Measurements from ENCODE around the gene CENPN.

The CENPN gene

DNA sequence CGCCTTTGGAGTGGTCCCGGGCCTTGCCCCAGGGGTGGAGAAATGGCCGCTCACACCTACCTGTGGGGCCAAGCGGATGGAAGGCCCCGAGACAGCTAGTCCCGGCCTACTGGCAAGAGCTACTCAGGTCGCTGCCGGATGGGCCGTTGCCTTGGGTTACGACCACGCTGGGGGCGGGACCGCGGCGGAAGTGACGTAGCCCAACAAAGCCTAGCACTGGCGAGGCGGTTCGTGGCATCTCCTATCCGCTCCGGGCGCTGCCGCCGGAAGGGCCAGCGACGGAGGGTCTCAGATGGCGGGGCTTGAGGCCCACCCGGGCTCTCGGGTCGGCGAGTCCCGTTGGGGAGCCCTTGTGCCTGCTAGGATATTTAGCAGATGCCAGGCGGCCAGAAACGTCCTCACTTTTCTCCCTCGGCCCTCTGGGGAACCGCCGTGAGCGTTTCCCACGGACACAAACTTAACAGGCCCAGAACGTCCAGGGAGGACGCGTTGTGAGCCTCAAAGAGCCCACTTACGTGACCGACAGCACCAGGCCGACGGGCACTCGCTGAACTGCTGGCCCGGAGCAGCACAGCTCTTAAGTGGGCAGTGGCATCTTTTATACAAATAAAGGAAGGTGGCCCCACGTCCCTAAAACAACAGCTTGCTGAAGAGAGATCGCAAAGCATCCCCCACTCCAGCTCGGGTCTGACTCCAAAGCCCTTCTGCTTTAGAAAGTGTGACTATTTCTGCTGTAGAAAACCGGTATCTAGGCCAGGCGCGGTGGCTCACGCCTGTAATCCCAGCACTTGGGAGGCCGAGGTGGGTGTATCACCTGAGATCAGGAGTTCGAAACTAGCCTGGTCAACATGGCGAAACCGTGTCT lies 70.3 kb downstream of the CENPN start, which contains the start of gene C16orf46:
Gene C16orf46 (minus strand): TSS at position 163 of the 865 bp plus-strand sequence. CDS start 13,283 bp downstream, outside the sequence.
- H3K36me3 ChIP-seq (ENCODE audit: insufficient read depth, low read length) = peaks cover 9% of the 10 kb centered on the region; the same call in 1 of the 2 replicates
- no peaks in the 10 kb centered on the region for H3K9me3 ChIP-seq (ENCODE audit: low read length)
- no peak for TF ChIP-seq EZH2 (IDR thresholded peaks at IDR 0.05; ENCODE audit: borderline replicate concordance, low read length)
- H3K4me3 ChIP-seq (ENCODE audit: low read depth, low read length, poor library complexity, severe bottlenecking) = peak within 1 kb of the TSS; percentile 71
- no peaks in the 10 kb centered on the region for H3K9me2 ChIP-seq (ENCODE audit: low read depth, low read length)
- no peaks in the 10 kb centered on the region for H3K27me3 ChIP-seq (ENCODE audit: insufficient read depth, low read length)
- no peaks in the 10 kb centered on the region for H3K79me2 ChIP-seq (ENCODE audit: insufficient read depth, low read length)
- H4K20me1 ChIP-seq (ENCODE audit: insufficient read depth, low read length) = no peaks in the 10 kb centered on the region
- peak within 1 kb of the TSS; percentile 44; the same call in 1 of the 2 replicates for H2AFZ ChIP-seq (ENCODE audit: low read length)
- H3K9ac ChIP-seq (ENCODE audit: low read length) = peak within 1 kb of the TSS; percentile 69
- no peaks in the 10 kb centered on the region for H3F3A ChIP-seq (ENCODE audit: insufficient read depth, low read length)
- peak within 1 kb of the TSS; percentile 80 for H3K4me2 ChIP-seq (ENCODE audit: low read length)
- H3K27ac ChIP-seq (ENCODE audit: low read depth, low read length, poor library complexity, severe bottlenecking) = peak within 1 kb of the TSS; percentile 74
- H3K4me1 ChIP-seq (ENCODE audit: insufficient read depth, low read length, severe bottlenecking) = peaks cover 11% of the 10 kb centered on the region

DNA sequence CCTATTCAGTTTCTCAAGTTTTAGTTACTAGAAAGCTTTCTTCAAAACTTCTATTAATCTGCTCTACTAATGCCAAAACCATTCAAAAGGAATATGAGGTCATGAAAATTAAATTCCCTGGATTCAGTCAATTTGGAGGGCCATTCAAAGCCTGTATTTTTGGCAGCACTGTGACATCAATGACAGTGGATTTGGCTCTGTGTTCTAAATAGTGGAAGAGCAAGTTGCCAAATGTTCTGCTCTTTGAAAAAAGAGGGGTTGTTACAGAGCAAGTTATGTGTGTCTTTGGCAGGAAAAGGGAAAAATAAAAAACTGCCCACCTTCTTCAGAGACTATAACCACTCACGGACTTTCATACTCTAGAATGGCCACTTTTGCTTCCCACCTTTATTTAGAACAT lies 73.2 kb downstream of the CENPN start:
- Histone ChIP-seq H3K4me2 (ENCODE audit: low read length) (no peak overlapping the region), H3K36me3 (ENCODE audit: insufficient read depth, low read length) (peaks cover 19% of the 10 kb centered on the region; the same call in 1 of the 2 replicates), H3K79me2 (ENCODE audit: insufficient read depth, low read length) (no peaks in the 10 kb centered on the region), H3K9ac (ENCODE audit: low read length) (no peak overlapping the region), H3K27me3 (ENCODE audit: insufficient read depth, low read length) (no peaks in the 10 kb centered on the region), H3K4me3 (ENCODE audit: low read depth, low read length, poor library complexity, severe bottlenecking) (no peak overlapping the region), H3K9me2 (ENCODE audit: low read depth, low read length) (no peaks in the 10 kb centered on the region), H3K9me3 (ENCODE audit: low read length) (no peaks in the 10 kb centered on the region), H3K4me1 (ENCODE audit: insufficient read depth, low read length, severe bottlenecking) (peaks cover 11% of the 10 kb centered on the region), H4K20me1 (ENCODE audit: insufficient read depth, low read length) (no peaks in the 10 kb centered on the region), H3K27ac (ENCODE audit: low read depth, low read length, poor library complexity, severe bottlenecking) (no peak overlapping the region), H3F3A (ENCODE audit: insufficient read depth, low read length) (no peaks in the 10 kb centered on the region), H2AFZ (ENCODE audit: low read length) (no peak overlapping the region)
- TF ChIP-seq, protein P1, sequence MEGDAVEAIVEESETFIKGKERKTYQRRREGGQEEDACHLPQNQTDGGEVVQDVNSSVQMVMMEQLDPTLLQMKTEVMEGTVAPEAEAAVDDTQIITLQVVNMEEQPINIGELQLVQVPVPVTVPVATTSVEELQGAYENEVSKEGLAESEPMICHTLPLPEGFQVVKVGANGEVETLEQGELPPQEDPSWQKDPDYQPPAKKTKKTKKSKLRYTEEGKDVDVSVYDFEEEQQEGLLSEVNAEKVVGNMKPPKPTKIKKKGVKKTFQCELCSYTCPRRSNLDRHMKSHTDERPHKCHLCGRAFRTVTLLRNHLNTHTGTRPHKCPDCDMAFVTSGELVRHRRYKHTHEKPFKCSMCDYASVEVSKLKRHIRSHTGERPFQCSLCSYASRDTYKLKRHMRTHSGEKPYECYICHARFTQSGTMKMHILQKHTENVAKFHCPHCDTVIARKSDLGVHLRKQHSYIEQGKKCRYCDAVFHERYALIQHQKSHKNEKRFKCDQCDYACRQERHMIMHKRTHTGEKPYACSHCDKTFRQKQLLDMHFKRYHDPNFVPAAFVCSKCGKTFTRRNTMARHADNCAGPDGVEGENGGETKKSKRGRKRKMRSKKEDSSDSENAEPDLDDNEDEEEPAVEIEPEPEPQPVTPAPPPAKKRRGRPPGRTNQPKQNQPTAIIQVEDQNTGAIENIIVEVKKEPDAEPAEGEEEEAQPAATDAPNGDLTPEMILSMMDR (IDR thresholded peaks at IDR 0.05; ENCODE audit: low read length) = no peak
- no peak for TF ChIP-seq EZH2 (IDR thresholded peaks at IDR 0.05; ENCODE audit: borderline replicate concordance, low read length)

DNA sequence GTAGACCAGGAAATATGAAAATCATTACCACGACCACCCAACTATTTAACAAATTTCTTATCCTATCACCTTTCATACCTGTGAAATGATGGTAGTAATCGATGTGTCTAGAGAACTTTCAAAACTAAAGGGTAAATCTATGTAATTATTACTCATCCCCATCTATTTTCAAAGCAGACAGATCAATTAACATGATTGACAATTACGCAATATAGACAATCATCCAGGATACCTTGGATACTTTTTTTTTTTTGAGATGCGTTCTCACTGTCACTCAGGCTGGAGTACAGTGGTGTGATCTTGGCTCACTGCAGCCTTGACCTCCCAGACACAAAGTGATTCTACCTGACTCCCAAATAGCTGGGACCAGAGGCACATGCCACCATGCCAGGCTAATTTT lies 74.0 kb downstream of the CENPN start:
- H2AFZ ChIP-seq (ENCODE audit: low read length) = no peak overlapping the region
- H3K4me1 ChIP-seq (ENCODE audit: insufficient read depth, low read length, severe bottlenecking) = peaks cover 10% of the 10 kb centered on the region
- no peaks in the 10 kb centered on the region for H3K9me3 ChIP-seq (ENCODE audit: low read length)
- H3K4me3 ChIP-seq (ENCODE audit: low read depth, low read length, poor library complexity, severe bottlenecking) = no peak overlapping the region
- H3F3A ChIP-seq (ENCODE audit: insufficient read depth, low read length) = no peaks in the 10 kb centered on the region
- no peaks in the 10 kb centered on the region for H3K9me2 ChIP-seq (ENCODE audit: low read depth, low read length)
- H4K20me1 ChIP-seq (ENCODE audit: insufficient read depth, low read length) = no peaks in the 10 kb centered on the region
- no peaks in the 10 kb centered on the region for H3K79me2 ChIP-seq (ENCODE audit: insufficient read depth, low read length)
- peaks cover 22% of the 10 kb centered on the region; the same call in 1 of the 2 replicates for H3K36me3 ChIP-seq (ENCODE audit: insufficient read depth, low read length)
- H3K27ac ChIP-seq (ENCODE audit: low read depth, low read length, poor library complexity, severe bottlenecking) = no peak overlapping the region
- no peaks in the 10 kb centered on the region for H3K27me3 ChIP-seq (ENCODE audit: insufficient read depth, low read length)
- no peak overlapping the region for H3K4me2 ChIP-seq (ENCODE audit: low read length)
- H3K9ac ChIP-seq (ENCODE audit: low read length) = no peak overlapping the region
- TF ChIP-seq EZH2 (IDR thresholded peaks at IDR 0.05; ENCODE audit: borderline replicate concordance, low read length) = no peak
- TF ChIP-seq, protein P1 (IDR thresholded peaks at IDR 0.05; ENCODE audit: low read length) = no peak
